Mucosa of rectum (tissue), 2 donors: ENCODE results near the gene FXN.

Experiments used
- H3K27ac ChIP-seq, 2 donors: one replicate each; pipeline ENCODE4 v1.7.0; 2013; ENCODE audit warnings: inconsistent platforms in 2 of 2, low read depth in 2 of 2, low read length in 2 of 2
- H3K27me3 ChIP-seq, 2 donors: one replicate each; pipeline ENCODE4 v1.7.0; 2013; ENCODE audit warnings: low read length in 2 of 2; ENCODE audit not compliant: control insufficient read depth in 2 of 2, insufficient read depth in 2 of 2
- H3K36me3 ChIP-seq, 2 donors: one replicate each; pipeline ENCODE4 v1.7.0; 2013; ENCODE audit warnings: low read length in 2 of 2; ENCODE audit not compliant: control insufficient read depth in 2 of 2, insufficient read depth in 2 of 2
- H3K4me1 ChIP-seq, 2 donors: one replicate each; pipeline ENCODE4 v1.7.0; 2013; ENCODE audit warnings: low read length in 2 of 2, mild to moderate bottlenecking in 1 of 2; ENCODE audit not compliant: control insufficient read depth in 2 of 2, insufficient read depth in 2 of 2
- H3K4me3 ChIP-seq, 2 donors: one replicate each; pipeline ENCODE4 v1.7.0; 2013; ENCODE audit warnings: low read length in 2 of 2
- H3K9ac ChIP-seq, 2 donors: one replicate each; pipeline ENCODE4 v1.7.0; 2013; ENCODE audit warnings: low read length in 2 of 2, low read depth in 1 of 2, mild to moderate bottlenecking in 1 of 2
- H3K9me3 ChIP-seq, 2 donors: one replicate each; pipeline ENCODE4 v1.7.0; 2013; ENCODE audit warnings: low read length in 2 of 2; ENCODE audit not compliant: control insufficient read depth in 2 of 2
- donor health status: healthy.
- donor health status: Normal muscosa, but diverticular disease.

FXN gene

GRCh38 chr9:69079186-69079585 is 43.6 kb downstream of the FXN start:
- Histone ChIP-seq H3K36me3 (no peaks in the 10 kb centered on the region), H3K27me3 (no peaks in the 10 kb centered on the region), H3K9me3 (no peaks in the 10 kb centered on the region), H3K9ac (no peak overlapping the region), H3K4me3 (no peak overlapping the region), H3K27ac (no peak overlapping the region), H3K4me1 (no peaks in the 10 kb centered on the region)

GRCh38 chr9:69081261-69081660 is 45.7 kb downstream of the FXN start:
- Histone ChIP-seq H3K36me3 (no peaks in the 10 kb centered on the region), H3K27me3 (no peaks in the 10 kb centered on the region)

GRCh38 chr9:69083321-69083720 is 47.8 kb downstream of the FXN start:
- Histone ChIP-seq H3K4me3 (no peak overlapping the region), H3K27ac (no peak overlapping the region), H3K9me3 (no peaks in the 10 kb centered on the region), H3K4me1 (no peaks in the 10 kb centered on the region), H3K27me3 (no peaks in the 10 kb centered on the region), H3K9ac (no peak overlapping the region), H3K36me3 (no peaks in the 10 kb centered on the region)

More at GRCh38 chr9:69081261-69081660, 45.7 kb downstream of the FXN start:
- H3K9ac ChIP-seq = no peak overlapping the region
- no peaks in the 10 kb centered on the region for H3K9me3 ChIP-seq
- no peaks in the 10 kb centered on the region for H3K4me1 ChIP-seq
- H3K4me3 ChIP-seq = no peak overlapping the region
- H3K27ac ChIP-seq = no peak overlapping the region

- Histone ChIP-seq H3K9ac (no peak overlapping the region), H3K9me3 (no peaks in the 10 kb centered on the region), H3K36me3 (no peaks in the 10 kb centered on the region), H3K4me3 (no peak overlapping the region), H3K27ac (no peak overlapping the region), H3K4me1 (no peaks in the 10 kb centered on the region), H3K27me3 (no peaks in the 10 kb centered on the region)
Measured at GRCh38 chr9:69085569-69086283, 50.2 kb downstream of the FXN start.

GRCh38 chr9:69086312-69086711 is 50.8 kb downstream of the FXN start:
- H3K27ac ChIP-seq = no peak overlapping the region
- no peak overlapping the region for H3K4me3 ChIP-seq
- no peak overlapping the region for H3K9ac ChIP-seq
- no peaks in the 10 kb centered on the region for H3K36me3 ChIP-seq
- no peaks in the 10 kb centered on the region for H3K9me3 ChIP-seq
- no peaks in the 10 kb centered on the region for H3K27me3 ChIP-seq
- no peaks in the 10 kb centered on the region for H3K4me1 ChIP-seq

GRCh38 chr9:69086769-69087168 is 51.2 kb downstream of the FXN start:
- Histone ChIP-seq H3K27me3 (no peaks in the 10 kb centered on the region), H3K4me1 (no peaks in the 10 kb centered on the region), H3K9ac (no peak overlapping the region), H3K4me3 (no peak overlapping the region), H3K36me3 (no peaks in the 10 kb centered on the region), H3K27ac (no peak overlapping the region), H3K9me3 (no peaks in the 10 kb centered on the region)

GRCh38 chr9:69089082-69089481 is 53.5 kb downstream of the FXN start:
- no peaks in the 10 kb centered on the region for H3K36me3 ChIP-seq
- H3K9me3 ChIP-seq = no peaks in the 10 kb centered on the region
- no peak overlapping the region for H3K9ac ChIP-seq
- H3K4me1 ChIP-seq = peaks cover 0 to 7% of the 10 kb centered on the region in 2 donors
- H3K27me3 ChIP-seq = no peaks in the 10 kb centered on the region
- no peak overlapping the region for H3K27ac ChIP-seq
- H3K4me3 ChIP-seq = no peak overlapping the region

- no peaks in the 10 kb centered on the region for H3K36me3 ChIP-seq
- H3K4me1 ChIP-seq = peaks cover 0 to 7% of the 10 kb centered on the region in 2 donors
- no peak overlapping the region for H3K4me3 ChIP-seq
- H3K9me3 ChIP-seq = no peaks in the 10 kb centered on the region
- no peak overlapping the region for H3K9ac ChIP-seq
- H3K27me3 ChIP-seq = no peaks in the 10 kb centered on the region
- H3K27ac ChIP-seq = no peak overlapping the region
Measured at GRCh38 chr9:69089491-69089890, 53.9 kb downstream of the FXN start.

- H3K4me3 ChIP-seq = no peak overlapping the region
Measured at GRCh38 chr9:69090140-69090750, 54.7 kb downstream of the FXN start.

GRCh38 chr9:69090946-69091345 is 55.4 kb downstream of the FXN start:
- Histone ChIP-seq H3K4me3 (no peak overlapping the region), H3K9me3 (no peaks in the 10 kb centered on the region), H3K9ac (no peak overlapping the region), H3K4me1 (peaks cover 0 to 7% of the 10 kb centered on the region in 2 donors), H3K27ac (no peak overlapping the region), H3K27me3 (no peaks in the 10 kb centered on the region), H3K36me3 (no peaks in the 10 kb centered on the region)

More at GRCh38 chr9:69090140-69090750, 54.7 kb downstream of the FXN start:
- no peaks in the 10 kb centered on the region for H3K9me3 ChIP-seq
- no peaks in the 10 kb centered on the region for H3K27me3 ChIP-seq
- H3K27ac ChIP-seq = no peak overlapping the region
- H3K9ac ChIP-seq = no peak overlapping the region
- H3K36me3 ChIP-seq = no peaks in the 10 kb centered on the region
- H3K4me1 ChIP-seq = peaks cover 0 to 7% of the 10 kb centered on the region in 2 donors
